OCI-LY7 (cell line): ENCODE measurements around the gene SHQ1. TPM values are rescaled to one million over a fixed set of nuclear protein-coding genes. Genes with fewer than 3 reads are reported as not detected.

Experiments
- BruUV-seq: library from RNA; stranded (reverse); fragments of 400-500 nt; replicated peaks from 2 replicates; lab custom pipeline; 2021; lab: Mats Ljungman, UMichigan
- CTCF ChIA-PET: fragments of 300-600 bp; sonication (Branson Sonifier 250); formaldehyde crosslinking; loops from one replicate; lab custom pipeline; 2022; ENCODE audit warnings: antibody characterized with exemption; ENCODE audit not compliant: unreplicated experiment; lab: Charles Lee
- POLR2A ChIA-PET: fragments of 300-600 bp; sonication (Branson Sonifier 250); formaldehyde crosslinking; loops from one replicate; lab custom pipeline; 2022; ENCODE audit warnings: antibody characterized with exemption; lab: Charles Lee
- DNase-seq: peaks from one replicate; pipeline ENCODE4 v3.0.0-alpha.2; 2015; ENCODE audit warnings: low spot score
- H2AFZ ChIP-seq: fragments of 200-600 bp; sonication (generic), shearing (Covaris generic); 2 replicates; pipeline ENCODE4 v1.6.1; 2014; ENCODE audit warnings: mild to moderate bottlenecking, antibody characterized with exemption, low read length, moderate library complexity
- H3K27ac ChIP-seq: fragments of 200-600 bp; sonication (generic); 2 replicates; pipeline ENCODE4 v1.5.1; 2014; ENCODE audit warnings: mixed run types, low read depth, mild to moderate bottlenecking, moderate library complexity, low read length, inconsistent platforms; ENCODE audit not compliant: poor library complexity, severe bottlenecking
- H3K36me3 ChIP-seq: fragments of 200-600 bp; sonication (generic); 2 replicates; pipeline ENCODE4 v1.6.1; 2014; ENCODE audit warnings: mild to moderate bottlenecking, antibody characterized with exemption, low read length, moderate library complexity, mixed read lengths; ENCODE audit not compliant: insufficient read depth
- H3K4me1 ChIP-seq: fragments of 200-600 bp; sonication (generic); 2 replicates; pipeline ENCODE4 v1.5.1; 2014; ENCODE audit warnings: mild to moderate bottlenecking, low read length; ENCODE audit not compliant: insufficient read depth, poor library complexity, severe bottlenecking
- H3K4me2 ChIP-seq: fragments of 200-600 bp; sonication (generic); 2 replicates; pipeline ENCODE4 v1.6.1; 2014; ENCODE audit warnings: mild to moderate bottlenecking, low read length
- H3K4me3 ChIP-seq: fragments of 200-600 bp; sonication (generic); 2 replicates; pipeline ENCODE4 v1.5.1; 2014; ENCODE audit warnings: mild to moderate bottlenecking, low read depth, low read length; ENCODE audit not compliant: poor library complexity, severe bottlenecking
- H3K79me2 ChIP-seq: fragments of 200-600 bp; sonication (generic); 2 replicates; pipeline ENCODE4 v1.6.1; 2016; ENCODE audit warnings: low read depth, mild to moderate bottlenecking, low read length, moderate library complexity, mixed read lengths; ENCODE audit not compliant: insufficient read depth
- H3K9me2 ChIP-seq: fragments of 200-600 bp; sonication (generic); 2 replicates; pipeline ENCODE4 v1.6.1; 2016; ENCODE audit warnings: mild to moderate bottlenecking, low read length, mixed read lengths; ENCODE audit not compliant: insufficient read depth
- H3K9me3 ChIP-seq: fragments of 200-600 bp; sonication (generic); 2 replicates; pipeline ENCODE4 v1.6.1; 2014; ENCODE audit warnings: mild to moderate bottlenecking, mixed run types, low read length, mixed read lengths
- H4K20me1 ChIP-seq: fragments of 200-600 bp; sonication (generic); 2 replicates; pipeline ENCODE4 v1.6.1; 2014; ENCODE audit warnings: mild to moderate bottlenecking, antibody characterized with exemption, low read length, moderate library complexity, mixed read lengths; ENCODE audit not compliant: insufficient read depth
- CTCF ChIP-seq: fragments of 200-600 bp; sonication (generic); conservative IDR thresholded peaks from 2 replicates; pipeline ENCODE4 v1.5.1; 2014; ENCODE audit warnings: mild to moderate bottlenecking, antibody characterized with exemption, low read length, moderate library complexity, mixed read lengths
- EZH2phosphoT487 ChIP-seq: fragments of 200-600 bp; sonication (generic); IDR thresholded peaks from 2 replicates; pipeline ENCODE4 v1.6.1; 2018; ENCODE audit warnings: low read depth, borderline replicate concordance, mild to moderate bottlenecking, mixed run types, antibody characterized with exemption, low read length, moderate library complexity, mixed read lengths
- intact Hi-C: fragments of 100-400 bp; cut with micrococcal nuclease; formaldehyde crosslinking; loops from one replicate; pipeline ENCODE4 v1.10.0; 2022; ENCODE audit not compliant: unreplicated experiment
- total RNA-seq, 2 experiments: library from RNA; depleted of rRNA in 1 of 2; stranded (reverse); fragments of >200 nt in 1 of 2; shearing (Covaris generic) in 1 of 2; gene quantifications; 2 replicates each; pipeline ENCODE4 v1.2.3, GENCODE V29; 2014 to 2022

Gene SHQ1
- total RNA-seq, 2 experiments from 2014 or later, result 19.7 to 34.9 TPM

DNA sequence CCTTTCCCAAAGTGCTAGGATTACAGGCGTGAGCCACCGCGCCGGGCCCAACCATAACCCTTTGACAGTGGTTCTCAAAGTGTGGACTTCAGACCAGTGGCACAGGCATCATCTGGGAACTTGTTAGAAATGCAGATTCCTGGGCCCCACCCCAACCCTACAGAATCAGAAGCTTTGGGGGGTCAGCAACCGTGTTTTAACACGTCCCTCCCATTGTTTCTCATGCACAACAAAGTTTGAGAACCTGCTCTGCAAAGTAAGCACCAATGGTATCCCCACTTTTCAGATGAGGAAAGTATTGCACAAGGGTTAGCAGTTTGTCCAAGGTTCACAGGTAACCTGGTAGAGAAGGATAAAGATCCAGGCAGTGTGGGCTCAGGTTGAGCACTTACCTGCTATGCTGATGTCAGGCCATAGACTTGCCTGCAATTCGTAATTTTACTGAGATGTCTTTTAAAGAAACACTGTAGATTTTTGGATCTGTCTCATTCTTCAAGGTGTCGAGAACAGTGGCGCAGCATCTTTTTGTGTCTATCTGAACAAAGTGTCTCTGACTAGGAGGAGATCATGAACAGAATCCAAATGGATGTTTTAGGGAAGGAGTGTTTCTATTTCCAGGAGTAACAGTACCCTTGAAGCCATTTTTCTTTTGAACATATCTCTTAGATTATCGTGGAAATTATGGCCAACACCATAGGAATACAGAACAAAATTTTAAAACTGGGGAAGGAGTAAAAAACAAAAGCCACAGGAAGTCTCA, 42.1 kb upstream of the SHQ1 start:
- intact Hi-C loops, result no loop called here
- no peak for TF ChIP-seq CTCF
- no peak for TF ChIP-seq EZH2phosphoT487
- CTCF ChIA-PET, result no interaction called here
- Histone ChIP-seq H3K4me1 (no peaks in the 10 kb centered on the region), H3K4me2 (no peak overlapping the region), H3K36me3 (no peaks in the 10 kb centered on the region), H3K79me2 (no peaks in the 10 kb centered on the region), H3K9me2 (no peaks in the 10 kb centered on the region), H3K9me3 (no peaks in the 10 kb centered on the region), H2AFZ (no peak overlapping the region), H4K20me1 (no peaks in the 10 kb centered on the region), H3K4me3 (no peak overlapping the region), H3K27ac (no peak overlapping the region)
- POLR2A ChIA-PET, result interaction anchor here (0.6 kb wide), 1 partner anchor 350 kb away, joined by 4 read pairs; no protein-coding TSS in a partner anchor
- no peak for DNase-seq
- no TSS peak for BruUV-seq

GRCh38 chr3:72889310-72890165, 41.3 kb upstream of the SHQ1 start:
- DNase-seq, result no peak
- BruUV-seq, result no TSS peak
- Histone ChIP-seq H4K20me1 (no peaks in the 10 kb centered on the region), H3K4me2 (no peak overlapping the region), H3K36me3 (no peaks in the 10 kb centered on the region), H3K27ac (no peak overlapping the region), H3K9me2 (no peaks in the 10 kb centered on the region), H3K79me2 (no peaks in the 10 kb centered on the region), H3K4me1 (no peaks in the 10 kb centered on the region), H2AFZ (no peak overlapping the region), H3K4me3 (no peak overlapping the region), H3K9me3 (no peaks in the 10 kb centered on the region)
- ChIA-PET POLR2A (interaction anchor here (0.5 kb wide), 1 partner anchor 105 kb away, joined by 3 read pairs; no protein-coding TSS in a partner anchor), CTCF (no interaction called here)
- intact Hi-C loops, result no loop called here
- TF ChIP-seq EZH2phosphoT487, result 0 out of 2 replicates have a peak, but pooled peaks have one; percentile 47
- no peak for TF ChIP-seq CTCF
